Type B pancreatic cell (in vitro differentiated cells): ENCODE data around the gene TNFRSF8. TPM values are rescaled to one million over a fixed set of nuclear protein-coding genes. Genes with fewer than 3 reads are reported as not detected.

ENCODE experiments used
- DNase-seq: peaks from one replicate; pipeline ENCODE4 v3.0.0; 2021; ENCODE audit warnings: mixed read lengths; ENCODE audit not compliant: unreplicated experiment; ENCODE audit errors: extremely low spot score
- H3K27ac Mint-ChIP-seq: 2 replicates; pipeline ENCODE4 v1.8.0; 2021; ENCODE audit warnings: mild to moderate bottlenecking, mixed read lengths
- H3K27me3 Mint-ChIP-seq: 2 replicates; pipeline ENCODE4 v1.8.0; 2021; ENCODE audit warnings: mixed read lengths
- H3K36me3 Mint-ChIP-seq: 2 replicates; pipeline ENCODE4 v1.8.0; 2021; ENCODE audit warnings: mixed read lengths
- H3K4me1 Mint-ChIP-seq: one replicate; pipeline ENCODE4 v1.8.0; 2021; ENCODE audit warnings: mixed read lengths; ENCODE audit not compliant: unreplicated experiment
- H3K4me3 Mint-ChIP-seq: 2 replicates; pipeline ENCODE4 v1.8.0; 2021; ENCODE audit warnings: mild to moderate bottlenecking, mixed read lengths
- H3K9me3 Mint-ChIP-seq: 2 replicates; pipeline ENCODE4 v1.8.0; 2021; ENCODE audit warnings: mixed read lengths
- total RNA-seq: library from RNA; stranded (reverse); gene quantifications from 2 replicates; pipeline ENCODE4 v1.2.1, GENCODE V29; 2021; ENCODE audit warnings: low replicate concordance
- TF ChIP-seq, protein P1 (sequence below): fragments of 200-600 bp; sonication (generic); conservative IDR thresholded peaks from 2 replicates; pipeline ENCODE4 v1.5.0; 2021; ENCODE audit warnings: antibody characterized with exemption, mild to moderate bottlenecking

TNFRSF8 gene
- total RNA-seq, 1 donor from 2014 or later = 0.07 TPM

DNA sequence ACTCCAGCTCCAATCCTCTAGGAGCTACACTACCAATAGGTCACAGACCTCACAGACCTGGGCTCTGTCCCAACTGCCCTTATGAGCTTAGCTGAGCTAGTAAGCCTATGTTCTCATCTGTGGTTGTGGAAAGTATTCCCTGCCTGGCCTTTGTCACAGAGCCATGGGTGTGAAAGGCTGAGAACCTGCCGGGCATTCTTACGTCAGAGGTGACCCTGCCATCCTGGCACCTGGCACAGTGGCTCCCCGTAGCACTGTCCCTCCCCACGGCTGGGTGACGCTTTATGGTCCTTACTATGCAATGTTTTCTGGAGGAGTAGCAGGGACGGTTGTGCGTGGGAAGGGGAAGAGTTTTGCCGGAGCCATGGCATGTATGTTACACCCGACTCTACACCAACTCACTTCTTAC lies 107.2 kb downstream of the TNFRSF8 start:
- no peaks in the 10 kb centered on the region for H3K36me3 Mint-ChIP-seq
- DNase-seq = no peak
- TF ChIP-seq, protein P1, sequence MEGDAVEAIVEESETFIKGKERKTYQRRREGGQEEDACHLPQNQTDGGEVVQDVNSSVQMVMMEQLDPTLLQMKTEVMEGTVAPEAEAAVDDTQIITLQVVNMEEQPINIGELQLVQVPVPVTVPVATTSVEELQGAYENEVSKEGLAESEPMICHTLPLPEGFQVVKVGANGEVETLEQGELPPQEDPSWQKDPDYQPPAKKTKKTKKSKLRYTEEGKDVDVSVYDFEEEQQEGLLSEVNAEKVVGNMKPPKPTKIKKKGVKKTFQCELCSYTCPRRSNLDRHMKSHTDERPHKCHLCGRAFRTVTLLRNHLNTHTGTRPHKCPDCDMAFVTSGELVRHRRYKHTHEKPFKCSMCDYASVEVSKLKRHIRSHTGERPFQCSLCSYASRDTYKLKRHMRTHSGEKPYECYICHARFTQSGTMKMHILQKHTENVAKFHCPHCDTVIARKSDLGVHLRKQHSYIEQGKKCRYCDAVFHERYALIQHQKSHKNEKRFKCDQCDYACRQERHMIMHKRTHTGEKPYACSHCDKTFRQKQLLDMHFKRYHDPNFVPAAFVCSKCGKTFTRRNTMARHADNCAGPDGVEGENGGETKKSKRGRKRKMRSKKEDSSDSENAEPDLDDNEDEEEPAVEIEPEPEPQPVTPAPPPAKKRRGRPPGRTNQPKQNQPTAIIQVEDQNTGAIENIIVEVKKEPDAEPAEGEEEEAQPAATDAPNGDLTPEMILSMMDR = no peak
- H3K4me1 Mint-ChIP-seq = peaks cover 20% of the 10 kb centered on the region
- peaks cover 41% of the 10 kb centered on the region for H3K27me3 Mint-ChIP-seq
- no peaks in the 10 kb centered on the region for H3K9me3 Mint-ChIP-seq
- H3K4me3 Mint-ChIP-seq = no peak overlapping the region
- H3K27ac Mint-ChIP-seq = no peak overlapping the region

DNA sequence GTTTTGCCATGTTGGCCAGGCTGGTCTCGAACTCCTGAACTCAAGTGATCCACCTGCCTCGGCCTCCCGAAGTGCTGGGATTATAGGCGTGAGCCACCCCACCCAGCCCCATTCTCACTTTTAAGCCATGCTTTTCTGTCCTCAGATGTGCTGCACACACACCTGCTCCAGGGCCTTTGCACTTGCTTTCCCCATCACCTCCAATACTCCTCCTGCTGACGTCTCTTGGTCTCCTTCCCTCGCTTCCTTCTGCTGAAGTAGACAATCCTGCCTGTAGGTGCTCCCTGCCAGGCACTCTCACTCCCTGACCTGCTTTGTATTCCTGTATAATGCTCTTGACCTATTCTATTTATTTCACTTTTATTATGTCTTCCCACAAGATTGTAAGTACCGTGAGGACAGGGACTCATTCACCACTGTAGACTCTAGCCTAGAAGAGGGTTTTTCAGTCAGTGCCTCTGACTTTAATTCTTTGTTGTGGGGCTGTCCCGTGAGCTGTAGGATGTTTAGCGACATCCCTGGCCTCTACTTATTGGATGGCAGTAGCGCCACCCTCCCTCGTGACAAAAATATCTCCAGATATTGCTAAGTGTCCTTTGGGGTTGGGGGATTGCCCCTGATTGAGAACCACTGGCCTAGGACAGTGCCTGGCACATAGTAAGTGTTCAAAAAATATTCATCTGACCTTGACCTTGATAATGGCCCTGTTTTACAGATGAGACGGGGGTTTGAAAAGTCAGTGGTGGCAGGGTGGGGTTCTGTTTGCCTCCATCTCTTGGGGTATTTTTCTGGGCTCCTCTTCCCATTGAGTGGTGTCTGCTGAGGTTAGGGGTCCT lies 108.3 kb downstream of the TNFRSF8 start:
- Mint-ChIP-seq H3K4me3 (no peak overlapping the region), H3K27ac (no peak overlapping the region), H3K27me3 (peaks cover 34% of the 10 kb centered on the region), H3K36me3 (no peaks in the 10 kb centered on the region), H3K4me1 (peaks cover 24% of the 10 kb centered on the region), H3K9me3 (no peaks in the 10 kb centered on the region)
- DNase-seq = no peak
- TF ChIP-seq, protein P1 = no peak

DNA sequence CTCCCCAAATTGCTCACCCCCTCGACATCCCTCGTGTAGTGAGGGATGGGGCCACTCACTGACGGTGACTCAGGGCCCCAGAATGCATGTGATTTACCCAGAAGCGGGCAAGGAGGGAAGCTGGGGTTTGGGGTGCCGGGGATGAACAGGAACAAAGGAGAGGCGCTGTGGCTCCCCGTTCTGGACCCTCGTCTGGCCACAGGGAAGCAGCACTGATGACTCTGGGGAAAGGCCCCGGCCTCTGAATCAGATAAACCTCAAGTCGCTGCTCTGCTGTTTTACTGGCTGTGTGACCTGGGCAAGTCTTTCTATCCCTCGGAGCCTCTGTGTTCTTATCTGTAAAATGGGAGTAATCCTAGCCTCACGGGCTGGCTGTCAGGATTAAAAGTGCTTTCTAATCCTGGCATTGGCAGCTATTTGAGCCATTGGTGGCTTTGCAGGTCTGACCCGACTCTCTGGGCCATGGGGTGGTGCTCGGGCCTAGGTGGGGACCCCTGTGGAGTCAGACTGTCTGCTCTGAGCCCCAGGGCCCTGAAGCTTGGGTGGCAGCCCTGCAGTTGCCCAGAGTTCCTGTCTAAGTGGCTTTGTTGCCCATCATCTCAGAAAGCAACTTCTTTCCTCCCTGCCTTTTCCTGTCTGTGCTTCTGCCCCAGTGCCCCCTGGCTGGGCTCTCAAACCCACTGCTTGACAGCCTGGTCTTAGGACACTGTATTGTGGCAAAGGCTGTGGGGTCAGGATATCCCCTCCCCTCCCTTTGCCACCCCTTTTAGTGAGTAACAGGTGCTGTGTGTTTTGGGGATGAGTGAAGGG lies 109.1 kb downstream of the TNFRSF8 start:
- Mint-ChIP-seq H3K36me3 (no peaks in the 10 kb centered on the region), H3K27ac (no peak overlapping the region), H3K9me3 (no peaks in the 10 kb centered on the region), H3K27me3 (peaks cover 32% of the 10 kb centered on the region), H3K4me3 (no peak overlapping the region), H3K4me1 (peaks cover 24% of the 10 kb centered on the region)
- DNase-seq = no peak
- TF ChIP-seq, protein P1 = no peak

DNA sequence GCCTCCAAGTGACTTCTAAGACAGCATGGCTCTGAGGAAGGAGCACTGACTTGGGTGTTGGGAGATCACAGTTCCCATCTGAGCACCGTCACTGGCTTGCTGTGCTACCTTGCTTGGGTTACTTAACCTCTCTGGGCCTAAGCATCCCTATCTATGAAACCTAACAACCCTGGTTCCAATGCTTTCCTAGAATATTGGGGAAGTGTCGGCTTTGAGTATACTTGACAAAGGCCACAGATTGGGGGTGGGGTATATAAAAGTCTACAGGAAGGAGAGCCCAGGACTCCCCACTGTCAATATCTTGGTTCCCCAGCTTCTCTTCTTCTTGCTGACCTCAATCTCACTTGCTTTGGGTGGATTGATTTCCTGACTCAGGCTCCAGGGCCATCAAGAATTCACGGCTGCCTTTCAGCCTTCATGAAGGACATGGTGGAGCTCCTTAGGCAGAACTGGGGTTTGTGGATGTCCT lies 110.0 kb downstream of the TNFRSF8 start:
- TF ChIP-seq, protein P1 = no peak
- H3K27ac Mint-ChIP-seq = no peak overlapping the region
- DNase-seq = no peak
- no peaks in the 10 kb centered on the region for H3K36me3 Mint-ChIP-seq
- H3K9me3 Mint-ChIP-seq = no peaks in the 10 kb centered on the region
- H3K4me1 Mint-ChIP-seq = peaks cover 19% of the 10 kb centered on the region
- H3K27me3 Mint-ChIP-seq = peaks cover 26% of the 10 kb centered on the region
- no peak overlapping the region for H3K4me3 Mint-ChIP-seq

DNA sequence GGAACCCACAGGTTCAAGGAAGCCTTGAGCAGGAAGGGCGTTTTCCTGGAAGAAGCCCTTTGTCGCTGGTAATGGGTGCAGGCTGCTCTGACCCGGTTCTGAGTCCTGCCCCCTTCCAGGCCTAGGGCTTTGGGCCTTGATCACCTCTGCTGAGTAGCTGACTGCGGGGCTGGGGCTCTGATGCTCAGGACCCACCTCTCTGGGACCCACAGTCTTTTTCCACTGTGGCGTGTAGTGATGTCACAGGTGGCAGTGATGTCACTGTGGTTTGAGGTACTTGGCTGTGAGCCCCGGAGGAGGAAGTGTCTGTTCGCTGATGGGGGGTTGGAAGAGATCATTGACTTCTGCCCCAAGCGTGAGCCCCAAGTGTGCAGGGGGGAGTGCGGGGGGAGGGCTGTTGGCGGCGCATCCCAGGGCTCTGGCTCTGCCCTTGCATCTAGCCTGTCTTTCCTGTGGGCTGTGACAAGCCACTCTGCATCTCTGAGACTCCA lies 110.6 kb downstream of the TNFRSF8 start:
- H3K27me3 Mint-ChIP-seq = peaks cover 28% of the 10 kb centered on the region
- DNase-seq = no peak
- no peaks in the 10 kb centered on the region for H3K36me3 Mint-ChIP-seq
- no peak overlapping the region for H3K4me3 Mint-ChIP-seq
- peaks cover 23% of the 10 kb centered on the region for H3K4me1 Mint-ChIP-seq
- TF ChIP-seq, protein P1 = no peak
- H3K9me3 Mint-ChIP-seq = no peaks in the 10 kb centered on the region
- no peak overlapping the region for H3K27ac Mint-ChIP-seq
